HK-2 (cell line): ENCODE results near the gene XNDC1N.
"Not testable (repeated sequence)": the region's sequence is repeated elsewhere in the genome, so short reads cannot be mapped to it uniquely, and the experiment has no call there.

ENCODE experiments used
- DNase-seq: peaks from one replicate; pipeline ENCODE4 v3.0.0-alpha.2; 2018; ENCODE audit not compliant: unreplicated experiment

XNDC1N gene

DNA sequence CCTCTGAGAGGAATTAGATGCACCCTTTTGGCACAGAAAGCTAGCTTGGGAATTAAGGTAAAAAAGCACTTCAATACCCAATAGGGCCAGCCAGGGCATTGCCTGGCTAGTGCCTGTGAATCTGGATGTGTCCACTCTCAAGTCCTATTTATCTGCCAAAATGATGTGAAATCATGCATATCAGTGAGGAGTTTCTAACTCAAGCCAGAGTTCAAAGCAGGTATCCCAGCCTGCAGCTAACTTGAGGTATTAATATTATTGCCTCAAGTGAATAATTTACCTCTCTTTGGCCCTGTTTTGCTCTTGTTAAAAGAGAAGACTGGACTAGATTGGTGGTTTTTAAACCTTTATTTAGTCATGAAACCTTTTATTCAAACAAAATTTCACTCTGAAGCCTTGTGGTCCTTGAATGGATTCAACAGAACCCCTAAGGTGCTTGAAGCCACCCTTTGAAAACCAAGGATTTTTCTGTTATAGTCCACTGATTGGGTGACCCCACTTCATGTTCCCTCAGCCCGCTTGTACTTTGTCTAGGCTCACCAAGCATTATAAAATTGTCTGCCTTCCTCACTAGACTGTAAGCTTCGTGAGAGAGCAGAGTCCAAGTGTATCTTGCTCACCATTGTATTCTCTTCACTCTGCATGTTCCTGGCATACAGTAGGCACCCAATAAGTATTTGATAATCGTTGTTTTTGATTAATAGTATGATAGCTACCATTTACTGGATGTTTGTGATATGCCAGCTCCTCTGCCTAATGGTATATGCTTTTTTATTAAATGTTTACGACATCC is 4.9 kb upstream of the XNDC1N start:
- DNase-seq = no peak

DNA sequence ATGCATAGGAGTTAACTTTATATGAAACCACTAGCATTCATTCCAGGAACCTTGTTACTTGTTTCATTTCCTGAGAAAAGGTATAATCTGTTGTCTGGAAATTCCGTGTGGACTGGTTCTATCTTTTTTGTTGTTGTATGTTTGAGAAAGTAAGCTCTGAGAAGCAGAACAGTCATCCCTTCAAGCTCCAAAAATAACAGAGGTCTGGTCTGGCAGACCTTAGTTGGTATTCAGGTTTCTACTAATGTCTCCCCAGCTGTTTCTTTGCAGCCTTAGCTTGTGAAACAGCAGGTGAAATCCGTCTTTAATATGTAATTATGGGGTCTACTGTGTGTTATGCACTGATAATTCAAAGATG is 2.8 kb upstream of the XNDC1N start:
- no peak for DNase-seq

DNA sequence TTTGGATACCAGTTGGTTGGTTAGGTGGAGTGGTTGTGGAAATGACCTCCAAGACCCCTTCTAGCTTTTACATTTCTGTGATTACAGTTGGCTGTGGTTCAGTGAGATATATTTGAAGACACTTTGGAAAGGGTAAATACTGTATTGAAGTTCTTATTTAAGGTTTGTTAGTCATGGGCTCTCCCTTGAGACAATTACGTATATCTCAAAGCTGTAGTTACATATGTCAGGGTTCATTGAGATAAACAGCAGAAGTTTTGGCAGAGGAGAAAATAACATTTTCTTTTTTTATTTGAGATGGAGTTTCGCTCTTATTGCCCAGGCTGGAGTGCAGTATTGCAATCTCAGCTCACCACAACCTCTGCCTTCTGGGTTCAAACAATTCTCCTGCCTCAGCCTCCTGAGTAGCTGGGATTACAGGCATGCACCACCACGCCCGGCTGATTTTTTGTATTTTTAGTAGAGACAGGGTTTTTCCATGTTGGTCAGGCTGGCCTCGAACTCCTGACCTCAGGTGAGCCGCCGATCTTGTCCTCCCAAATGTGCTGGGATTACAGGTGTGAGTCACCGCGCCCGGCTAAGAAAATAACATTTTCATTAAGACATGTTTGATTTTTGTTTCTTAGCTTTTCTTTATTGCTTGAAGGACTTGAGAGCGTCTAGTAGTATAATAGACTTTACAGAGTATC is 2.3 kb upstream of the XNDC1N start:
- DNase-seq = no peak

DNA sequence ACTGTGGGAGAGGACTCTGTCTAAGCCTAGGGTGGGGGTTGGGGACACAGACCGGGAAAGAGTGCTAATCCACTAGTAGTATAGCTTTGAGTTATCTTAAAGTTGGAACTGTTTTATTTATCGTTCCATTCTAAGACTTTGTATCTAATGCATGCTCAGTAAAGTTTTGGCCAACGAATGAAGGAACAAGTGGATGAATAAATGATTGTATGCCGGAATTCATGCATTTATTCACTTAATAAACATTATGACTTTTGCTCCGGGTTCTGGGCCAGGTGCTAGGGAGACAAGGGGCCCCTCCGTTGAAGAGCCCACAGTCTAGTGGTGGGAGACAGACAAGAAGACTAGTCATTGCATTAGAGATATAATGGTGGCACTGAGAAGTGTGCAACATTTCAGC is 1.1 kb upstream of the XNDC1N start:
- no peak for DNase-seq

DNA sequence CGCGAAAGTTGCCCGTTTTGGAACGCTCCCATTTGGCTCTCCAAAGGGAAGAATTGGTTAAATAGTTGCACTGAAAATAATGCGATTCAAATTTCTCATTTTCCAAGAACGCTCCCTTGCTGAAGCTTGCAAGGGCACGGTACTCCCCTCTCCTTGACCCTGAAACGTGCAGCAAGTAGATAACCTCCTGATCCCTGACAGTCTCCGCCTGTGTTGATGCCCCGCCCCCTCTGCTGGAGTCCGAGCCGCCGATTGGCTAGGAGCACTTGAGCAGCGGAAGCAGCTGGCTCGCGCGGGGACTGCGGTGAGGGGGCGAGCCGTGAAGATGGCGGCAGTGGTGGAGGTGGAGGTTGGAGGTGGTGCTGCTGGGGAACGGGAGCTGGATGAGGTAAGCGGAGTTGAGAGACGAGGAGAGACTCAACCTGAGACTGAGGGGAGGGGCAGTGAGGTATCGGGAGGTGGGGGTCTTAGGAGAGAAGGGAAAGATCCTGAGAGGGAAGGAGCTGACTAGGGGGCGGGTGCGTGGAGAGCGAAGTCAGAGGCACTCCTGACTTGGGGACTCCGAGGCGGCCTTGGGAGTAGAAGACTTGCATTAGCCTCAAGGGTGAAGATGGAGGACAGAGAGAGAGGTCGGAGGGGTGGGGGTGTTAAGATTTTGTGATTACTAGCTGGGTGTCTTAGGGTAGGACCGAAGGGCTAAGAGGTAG is 496 bp upstream of the XNDC1N start, which contains the start of gene RNF121:
Gene RNF121 (plus strand): TSS at position 310 of the 707 bp plus-strand sequence. CDS start 16 bp downstream, at position 326.
- peak; percentile 91 for DNase-seq

DNA sequence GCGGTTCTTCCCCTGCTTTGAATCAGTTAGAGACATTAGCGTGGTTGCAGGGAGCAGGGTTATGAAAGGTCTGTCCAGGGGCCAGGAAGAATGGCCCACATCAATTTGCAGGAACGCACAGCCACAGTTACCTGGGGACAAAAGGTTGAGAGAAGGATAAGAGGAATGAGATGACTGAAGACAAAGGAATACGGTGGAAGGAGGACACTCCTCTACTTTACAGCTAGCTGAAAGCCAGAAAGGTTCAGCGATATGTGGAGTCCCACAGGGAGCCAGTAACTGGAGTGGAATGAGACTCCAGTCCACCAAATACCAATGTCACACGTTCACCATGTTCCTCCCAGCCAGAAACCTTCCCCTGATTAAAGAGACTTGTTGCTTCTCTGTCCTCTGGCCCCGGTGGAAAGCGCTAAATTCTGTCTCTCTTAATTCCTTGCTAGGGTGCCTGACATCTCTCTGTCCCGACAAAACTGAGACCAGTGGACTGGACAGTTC is 10.7 kb downstream of the XNDC1N start:
- no peak for DNase-seq

DNA sequence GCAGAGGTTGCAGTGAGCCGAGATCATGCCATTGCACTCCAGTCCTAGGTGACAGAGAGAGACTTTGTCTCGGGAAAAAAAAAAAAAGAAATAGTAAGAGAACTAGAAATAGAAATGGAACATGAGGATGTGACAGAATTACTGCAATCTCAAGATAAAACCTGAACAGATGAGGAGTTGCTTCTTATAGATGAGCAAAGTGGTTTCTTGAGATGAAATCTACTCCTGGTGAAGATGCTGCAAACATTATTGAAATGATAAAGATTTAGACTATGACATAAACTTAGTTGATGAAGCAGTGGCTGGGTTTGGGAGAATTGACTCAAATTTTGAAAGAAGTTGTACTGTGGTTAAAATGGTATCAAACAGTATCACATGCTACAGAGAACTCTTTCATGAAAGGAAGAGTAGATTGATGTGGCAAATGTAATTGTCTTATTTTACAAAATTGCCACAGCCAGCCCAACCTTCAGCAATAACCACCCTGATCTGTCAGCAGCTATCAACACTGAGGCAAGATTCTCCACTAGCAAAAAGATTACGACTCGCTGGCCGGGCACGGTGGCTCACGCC is 13.7 kb downstream of the XNDC1N start:
- DNase-seq = no peak

DNA sequence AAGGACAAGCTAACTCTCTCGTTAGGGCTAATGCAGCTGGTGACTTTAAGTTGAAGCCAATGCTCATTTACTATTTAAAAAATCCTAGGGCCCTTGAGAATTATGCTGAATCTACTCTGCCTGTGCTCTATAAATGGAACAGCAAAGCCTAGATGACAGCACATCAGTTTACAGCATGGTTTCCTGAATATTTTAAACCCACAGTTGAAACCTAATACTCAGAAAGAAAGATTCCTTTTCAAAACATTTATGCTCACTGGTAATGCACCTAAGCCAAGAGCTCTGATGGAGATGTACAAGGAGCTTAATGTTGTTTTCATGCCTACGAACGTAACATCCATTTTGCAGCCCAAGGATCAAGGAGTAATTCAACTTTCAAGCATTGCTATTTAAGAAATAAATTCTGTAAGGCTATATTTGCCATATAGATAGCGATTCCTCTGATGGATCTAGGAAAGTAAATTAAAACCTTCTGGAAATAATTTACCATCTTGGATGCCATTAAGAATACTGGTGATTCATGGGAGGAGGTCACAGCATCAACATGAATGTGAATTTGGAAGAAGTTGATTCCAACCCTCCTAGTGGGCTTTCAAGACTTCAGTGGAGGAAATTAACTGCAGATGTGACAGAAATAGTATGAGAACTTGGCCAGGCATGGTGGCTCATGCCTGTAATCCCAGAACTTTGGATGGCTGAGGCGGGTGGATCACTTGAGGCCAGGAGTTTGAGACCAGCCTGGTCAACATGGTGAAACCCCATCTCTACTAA is 14.5 kb downstream of the XNDC1N start:
- no peak for DNase-seq

DNA sequence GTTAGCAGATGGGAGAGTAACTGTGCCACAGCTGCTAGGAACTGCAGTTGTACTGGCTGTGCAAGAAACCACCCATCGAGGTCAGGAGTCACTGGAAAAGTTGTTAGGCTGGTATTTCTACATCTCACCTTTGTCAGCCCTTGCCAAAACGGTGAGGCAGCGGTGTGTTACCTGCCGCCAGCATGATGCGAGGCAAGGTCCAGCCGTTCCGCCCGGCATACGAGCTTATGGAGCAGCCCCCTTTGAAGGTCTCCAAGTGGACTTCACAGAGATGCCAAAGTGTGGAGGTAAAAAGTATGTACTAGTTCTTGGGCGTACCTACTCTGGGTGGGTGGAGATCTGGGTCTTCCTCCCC is 16.4 kb downstream of the XNDC1N start:
- not testable (repeated sequence) for DNase-seq

DNA sequence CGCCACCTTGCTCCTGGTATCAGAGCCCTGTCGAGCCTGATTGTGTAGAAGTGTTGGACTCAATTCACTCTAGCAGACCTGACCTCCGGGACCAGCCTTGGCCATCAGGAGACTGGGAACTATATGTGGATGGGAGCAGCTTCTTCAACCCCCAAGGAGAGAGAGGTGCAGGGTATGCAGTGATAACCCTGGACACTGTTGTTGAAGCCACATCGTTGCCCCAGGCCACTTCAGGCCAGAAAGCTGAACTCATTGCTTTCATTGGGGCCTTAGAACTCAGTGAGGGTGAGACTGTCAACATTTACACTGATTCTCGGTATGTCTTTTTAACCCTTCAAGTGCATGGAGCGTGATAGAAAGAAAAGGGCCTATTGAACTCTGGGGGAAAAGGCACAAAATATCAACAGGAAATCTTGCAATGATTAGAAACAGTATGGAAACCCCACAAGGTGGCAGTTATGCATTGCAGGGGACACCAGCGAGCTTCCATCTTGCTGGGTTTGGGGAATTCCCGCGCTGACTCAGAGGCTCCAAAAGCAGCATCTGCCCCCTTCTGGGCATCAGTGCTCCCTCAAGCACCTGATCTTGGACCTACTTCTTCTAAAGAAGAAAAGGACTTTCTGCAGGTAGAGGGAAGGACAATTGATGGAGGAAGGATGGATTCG is 16.9 kb downstream of the XNDC1N start:
- DNase-seq = peak; percentile 14

DNA sequence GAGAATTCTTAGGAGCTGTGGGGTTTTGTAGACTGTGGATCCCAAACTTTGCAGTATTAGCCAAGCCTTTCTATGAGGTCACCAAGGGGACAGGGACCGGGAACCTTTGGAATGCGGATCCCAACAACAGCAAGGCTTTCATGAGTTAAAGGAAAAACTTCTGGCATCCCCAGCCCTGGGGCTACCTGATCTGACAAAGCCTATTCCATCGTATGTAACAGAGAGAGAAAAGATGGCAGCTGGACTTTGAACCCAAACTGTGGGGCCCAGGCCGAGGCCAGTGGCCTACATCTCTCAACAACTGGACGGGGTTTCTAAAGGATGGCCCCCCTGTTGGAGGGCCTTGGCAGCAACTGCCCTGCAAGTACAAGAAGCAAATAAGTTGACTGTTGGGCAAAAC is 17.6 kb downstream of the XNDC1N start:
- not testable (repeated sequence) for DNase-seq

DNA sequence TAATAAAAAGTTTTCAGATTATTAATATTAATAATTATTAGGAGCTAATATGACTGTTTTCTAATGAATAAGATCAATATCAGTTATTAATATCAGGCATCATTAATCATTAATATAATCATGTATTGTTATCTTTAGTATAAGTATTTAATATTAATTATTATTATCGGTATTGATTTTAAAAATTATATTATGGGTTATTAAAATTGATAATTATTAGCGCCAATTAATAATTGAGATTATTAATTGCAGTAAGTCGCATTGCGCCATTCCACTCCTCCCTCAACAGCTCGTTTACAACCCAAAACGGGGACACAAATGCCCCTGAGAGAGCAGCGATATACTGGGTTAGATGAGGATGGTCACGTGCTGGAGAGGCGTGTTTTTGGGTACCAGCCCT is 20.2 kb downstream of the XNDC1N start:
- no peak for DNase-seq

DNA sequence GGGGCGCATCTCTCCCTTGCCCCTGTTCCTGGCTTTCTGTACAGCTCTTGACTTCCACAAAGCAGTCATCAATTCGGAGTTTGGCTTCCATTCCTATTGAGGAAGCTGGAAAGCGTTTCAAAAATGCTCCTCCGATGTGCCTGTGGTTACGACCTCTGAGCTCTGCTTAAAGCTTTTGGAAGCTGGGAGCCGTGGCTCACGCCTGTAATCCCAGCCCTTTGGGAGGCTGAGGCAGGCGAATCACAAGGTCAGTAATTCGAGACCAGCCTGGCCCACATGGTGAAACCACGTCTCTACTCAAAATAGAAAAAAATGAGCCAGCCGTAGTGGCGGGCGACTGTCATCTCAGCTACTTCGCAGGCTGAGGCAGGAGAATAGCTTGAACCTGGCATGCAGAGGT is 27.3 kb downstream of the XNDC1N start:
- DNase-seq = not testable (repeated sequence)

DNA sequence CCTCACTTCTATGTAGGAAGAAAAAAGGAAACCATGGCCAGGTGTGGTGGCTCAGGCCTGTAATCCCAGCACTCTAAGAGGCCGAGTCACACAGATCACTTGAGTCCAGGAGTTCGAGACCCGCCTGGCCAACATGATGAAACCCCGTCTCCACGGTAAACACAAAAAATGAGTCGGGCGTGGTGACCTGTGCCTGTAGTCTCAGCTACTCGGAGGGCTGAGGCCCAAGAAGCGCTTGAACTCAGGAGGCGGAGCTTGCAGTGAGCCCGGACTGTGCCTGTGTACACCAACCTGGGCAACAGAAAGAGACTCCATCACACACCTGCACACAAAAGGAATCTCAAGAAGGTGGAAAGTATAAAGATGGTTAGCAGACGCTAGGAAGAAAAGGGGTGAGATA is 32.4 kb downstream of the XNDC1N start:
- no peak for DNase-seq

DNA sequence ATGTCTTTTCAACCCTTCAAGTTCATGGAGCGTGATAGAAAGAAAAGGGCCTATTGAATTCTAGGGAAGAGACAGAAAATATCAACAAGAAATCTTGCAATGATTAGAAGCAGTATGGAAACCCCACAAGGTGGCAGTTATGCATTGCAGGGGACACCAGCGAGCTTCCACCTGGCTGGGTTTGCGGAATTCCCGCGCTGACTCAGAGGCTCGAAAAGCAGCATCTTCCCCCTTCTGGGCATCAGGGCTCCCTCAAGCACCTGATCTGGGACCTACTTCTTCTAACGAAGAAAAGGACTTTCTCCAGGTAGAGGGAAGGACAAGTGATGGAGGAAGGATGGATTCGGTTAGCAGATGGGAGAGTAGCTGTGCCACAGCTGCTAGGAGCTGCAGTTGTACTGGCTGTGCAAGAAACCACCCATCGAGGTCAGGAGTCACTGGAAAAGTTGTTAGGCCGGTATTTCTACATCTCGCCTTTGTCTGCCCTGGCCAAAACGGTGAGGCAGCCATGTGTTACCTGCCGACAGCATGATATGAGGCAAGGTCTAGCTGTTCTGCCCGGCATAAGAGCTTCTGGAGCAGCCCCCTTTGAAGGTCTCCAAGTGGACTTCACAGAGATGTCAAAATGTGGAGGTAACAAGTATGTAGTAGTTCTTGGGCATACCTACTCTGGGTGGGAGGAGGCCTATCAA is 39.1 kb downstream of the XNDC1N start:
- DNase-seq = not testable (repeated sequence)

DNA sequence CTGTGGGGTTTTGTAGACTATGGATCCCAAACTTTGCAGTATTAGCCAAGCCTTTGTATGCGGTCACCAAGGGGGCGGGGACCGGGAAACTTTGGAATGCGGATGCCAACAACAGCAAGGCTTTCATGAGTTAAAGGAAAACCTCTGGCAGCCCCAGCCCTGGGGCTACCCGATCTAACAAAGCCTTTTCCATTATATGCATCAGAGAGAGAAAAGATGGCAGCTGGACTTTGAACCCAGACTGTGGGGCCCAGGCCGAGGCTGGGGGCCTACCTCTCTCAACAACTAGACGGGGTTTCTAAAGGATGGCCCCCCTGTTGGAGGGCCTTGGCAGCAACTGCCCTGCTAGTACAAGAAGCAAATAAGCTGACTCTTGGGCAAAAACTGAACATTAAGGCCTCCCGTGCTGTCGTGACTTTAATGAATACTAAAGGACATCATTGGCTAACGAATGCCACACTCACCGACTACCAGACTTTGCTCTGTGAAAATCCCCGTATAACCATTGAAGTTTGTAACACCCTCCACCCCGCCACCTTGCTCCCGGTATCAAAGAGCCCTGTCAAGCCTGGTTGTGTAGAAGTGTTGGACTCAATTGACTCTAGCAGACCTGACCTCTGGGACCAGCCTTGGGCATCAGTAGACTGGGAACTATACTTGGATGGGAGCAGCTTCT is 39.9 kb downstream of the XNDC1N start:
- DNase-seq = not testable (repeated sequence)

DNA sequence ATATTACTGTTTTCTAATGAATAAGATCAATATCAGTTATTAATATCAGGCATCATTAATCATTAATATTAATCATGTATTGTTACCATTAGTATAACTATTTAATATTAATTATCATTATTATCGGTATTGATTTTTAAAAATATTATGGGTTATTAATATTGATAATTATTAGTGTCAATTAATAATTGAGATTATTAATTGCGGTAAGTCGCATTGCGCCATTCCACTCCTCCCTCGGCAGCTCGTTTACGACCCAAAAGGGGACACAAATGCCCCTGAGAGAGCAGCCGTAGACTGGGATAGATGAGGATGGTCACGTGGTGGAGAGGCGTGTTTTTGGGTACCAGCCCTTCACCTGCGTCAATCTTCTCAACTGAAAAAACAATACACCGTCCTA is 42.6 kb downstream of the XNDC1N start:
- not testable (repeated sequence) for DNase-seq
